Measurements from ENCODE around the gene TRAM2. TPM values are rescaled to one million over a fixed set of nuclear protein-coding genes. Genes with fewer than 3 reads are reported as not detected.

TRAM2 gene
- total RNA-seq, 1 experiment from 2014 or later: 21.2 TPM

DNA sequence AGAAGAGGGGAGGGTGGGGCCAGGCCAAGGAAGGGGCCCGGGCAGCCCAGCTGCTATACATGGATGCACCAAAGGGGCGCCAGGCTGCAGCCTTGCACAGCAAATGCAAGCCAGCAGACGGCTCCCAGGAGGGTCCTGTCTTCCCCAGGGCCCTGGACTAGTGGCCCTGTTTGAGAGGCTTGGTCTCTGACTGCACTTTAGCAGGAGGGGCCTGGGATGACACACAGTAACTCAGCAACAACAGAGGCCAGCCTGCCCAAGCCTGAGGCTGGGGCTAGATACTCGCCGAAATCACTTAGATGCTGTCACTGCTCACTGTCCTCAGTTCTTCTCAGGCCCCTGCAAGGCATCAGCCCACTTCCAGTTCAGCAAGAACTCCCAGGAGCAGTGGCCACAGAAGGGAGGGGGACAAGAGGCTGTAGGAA lies 73.5 kb downstream of the TRAM2 start:
- WGBS (ENCODE audit: extremely low coverage, insufficient read length, low lambda C conversion rate): no CpG with 5 or more reads among the region's 5 CpGs
- Mint-ChIP-seq H3K27ac (peak overlapping the region in 1 of 3 experiments; percentile 34; a peak in 2 of 7 replicates), H3K27me3 (ENCODE audit: low read depth) (no peaks in the 10 kb centered on the region), H3K4me3 (no peak overlapping the region), H3K36me3 (ENCODE audit: insufficient read depth in 1 of 3, low read depth in 3 of 3) (peaks cover 12 to 42% (median 18%) of the 10 kb centered on the region in 3 experiments; a peak in 6 of 7 replicates), H3K4me1 (peaks cover 20 to 28% of the 10 kb centered on the region in 2 experiments), H3K9me3 (no peaks in the 10 kb centered on the region)
- peak; percentile 76 for DNase-seq
- H2BK12ac ChIP-seq (ENCODE audit: insufficient read length, low read depth, low read length): no peak overlapping the region
- no peaks in the 10 kb centered on the region for H3K27me3 ChIP-seq (ENCODE audit: insufficient read depth, low read length)
- no peak overlapping the region for H2BK20ac ChIP-seq (ENCODE audit: low read depth, low read length, poor library complexity, severe bottlenecking)
- H3K23me2 ChIP-seq (ENCODE audit: insufficient read length, low read depth, low read length, poor library complexity, severe bottlenecking): no peaks in the 10 kb centered on the region
- H2AFZ ChIP-seq (ENCODE audit: low read length): no peak overlapping the region
- no peak overlapping the region for H3K18ac ChIP-seq (ENCODE audit: insufficient read length, low read depth, low read length)
- no peak overlapping the region for H3K14ac ChIP-seq (ENCODE audit: insufficient read depth, low read length)
- H3K79me2 ChIP-seq (ENCODE audit: insufficient read depth, low read length): no peaks in the 10 kb centered on the region
- H2BK5ac ChIP-seq (ENCODE audit: insufficient read length, low read length): no peak overlapping the region
- no peaks in the 10 kb centered on the region for H3K4me1 ChIP-seq (ENCODE audit: insufficient read depth, low read length)
- no peak overlapping the region for H3T11ph ChIP-seq (ENCODE audit: low read length)
- no peak overlapping the region for H4K8ac ChIP-seq (replicated peaks; ENCODE audit: insufficient read length, low read depth, low read length)
- H4K20me1 ChIP-seq (ENCODE audit: control insufficient read depth, insufficient read depth, insufficient read length): no peaks in the 10 kb centered on the region
- H3K27ac ChIP-seq (ENCODE audit: insufficient read length, low read depth, low read length): no peak overlapping the region
- no peaks in the 10 kb centered on the region for H3K9me3 ChIP-seq (ENCODE audit: control insufficient read depth, low read depth, low read length)
- no peak overlapping the region for H2AK5ac ChIP-seq (ENCODE audit: insufficient read length, low read length)
- no peak overlapping the region for H3K23ac ChIP-seq (ENCODE audit: insufficient read length, low read depth, low read length)
- H3K56ac ChIP-seq (ENCODE audit: insufficient read length, low read depth, low read length): no peak overlapping the region
- H2BK120ac ChIP-seq (ENCODE audit: low read depth, low read length, poor library complexity, severe bottlenecking): no peak overlapping the region
- no peak overlapping the region for H3K4ac ChIP-seq (ENCODE audit: low read depth, low read length)
- no peak overlapping the region for H4K91ac ChIP-seq (ENCODE audit: insufficient read length, low read depth, low read length)
- no peak overlapping the region for H3K9ac ChIP-seq (ENCODE audit: extremely low read depth, insufficient read length, low read length)
- TF ChIP-seq, protein P1, sequence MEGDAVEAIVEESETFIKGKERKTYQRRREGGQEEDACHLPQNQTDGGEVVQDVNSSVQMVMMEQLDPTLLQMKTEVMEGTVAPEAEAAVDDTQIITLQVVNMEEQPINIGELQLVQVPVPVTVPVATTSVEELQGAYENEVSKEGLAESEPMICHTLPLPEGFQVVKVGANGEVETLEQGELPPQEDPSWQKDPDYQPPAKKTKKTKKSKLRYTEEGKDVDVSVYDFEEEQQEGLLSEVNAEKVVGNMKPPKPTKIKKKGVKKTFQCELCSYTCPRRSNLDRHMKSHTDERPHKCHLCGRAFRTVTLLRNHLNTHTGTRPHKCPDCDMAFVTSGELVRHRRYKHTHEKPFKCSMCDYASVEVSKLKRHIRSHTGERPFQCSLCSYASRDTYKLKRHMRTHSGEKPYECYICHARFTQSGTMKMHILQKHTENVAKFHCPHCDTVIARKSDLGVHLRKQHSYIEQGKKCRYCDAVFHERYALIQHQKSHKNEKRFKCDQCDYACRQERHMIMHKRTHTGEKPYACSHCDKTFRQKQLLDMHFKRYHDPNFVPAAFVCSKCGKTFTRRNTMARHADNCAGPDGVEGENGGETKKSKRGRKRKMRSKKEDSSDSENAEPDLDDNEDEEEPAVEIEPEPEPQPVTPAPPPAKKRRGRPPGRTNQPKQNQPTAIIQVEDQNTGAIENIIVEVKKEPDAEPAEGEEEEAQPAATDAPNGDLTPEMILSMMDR (conservative IDR thresholded peaks at IDR 0.05): peak; percentile 57
- no peak overlapping the region for H4K5ac ChIP-seq (ENCODE audit: insufficient read length, low read depth, low read length)
- no peak overlapping the region for H2BK15ac ChIP-seq (ENCODE audit: low read depth, low read length)
- H3K4me2 ChIP-seq (ENCODE audit: insufficient read depth, insufficient read length, low read length): no peak overlapping the region
- H3K79me1 ChIP-seq (ENCODE audit: insufficient read depth, low read depth, low read length, poor library complexity, severe bottlenecking): no peaks in the 10 kb centered on the region

Data from H9 (cell line).